ENCODE measurements around the gene PRMT1.
A peak's percentile ranks its signal among the peaks of the same experiment; 100 is the strongest.

PRMT1 gene

GRCh38 chr19:49658139-49658517 lies 18.9 kb upstream of the PRMT1 start:
- no peak for DNase-seq
- H3K36me3 ChIP-seq = peaks cover 92% of the 10 kb centered on the region
- H3K9me3 ChIP-seq (ENCODE audit: severe bottlenecking) = no peaks in the 10 kb centered on the region
- no peak overlapping the region for H3K27ac ChIP-seq
- H3K27me3 ChIP-seq (ENCODE audit: insufficient read depth, low read depth, severe bottlenecking) = no peaks in the 10 kb centered on the region
- TF ChIP-seq CTCF (IDR thresholded peaks at IDR 0.05; ENCODE audit: low read depth, low read length) = no peak
- H3K4me3 ChIP-seq (ENCODE audit: low read depth, low read length) = no peak overlapping the region

- Histone ChIP-seq H3K36me3 (peaks cover 87% of the 10 kb centered on the region), H3K27me3 (ENCODE audit: insufficient read depth, low read depth, severe bottlenecking) (no peaks in the 10 kb centered on the region), H3K27ac (no peak overlapping the region), H3K9me3 (ENCODE audit: severe bottlenecking) (no peaks in the 10 kb centered on the region), H3K4me3 (ENCODE audit: low read depth, low read length) (no peak overlapping the region)
- TF ChIP-seq CTCF (IDR thresholded peaks at IDR 0.05; ENCODE audit: low read depth, low read length) = no peak
- DNase-seq = no peak
Observed at GRCh38 chr19:49658566-49659442, 18.3 kb upstream of the PRMT1 start.

GRCh38 chr19:49660338-49660961 lies 16.6 kb upstream of the PRMT1 start:
- no peak overlapping the region for H3K4me3 ChIP-seq (ENCODE audit: low read depth, low read length)
- DNase-seq = no peak
- no peaks in the 10 kb centered on the region for H3K27me3 ChIP-seq (ENCODE audit: insufficient read depth, low read depth, severe bottlenecking)
- no peak overlapping the region; the same call in 1 of the 2 replicates for H3K27ac ChIP-seq
- no peaks in the 10 kb centered on the region for H3K9me3 ChIP-seq (ENCODE audit: severe bottlenecking)
- H3K36me3 ChIP-seq = peaks cover 72% of the 10 kb centered on the region
- TF ChIP-seq CTCF (IDR thresholded peaks at IDR 0.05; ENCODE audit: low read depth, low read length) = no peak

- H3K27ac ChIP-seq = no peak overlapping the region; the same call in 1 of the 2 replicates
- H3K27me3 ChIP-seq (ENCODE audit: insufficient read depth, low read depth, severe bottlenecking) = no peaks in the 10 kb centered on the region
- no peak for TF ChIP-seq CTCF (IDR thresholded peaks at IDR 0.05; ENCODE audit: low read depth, low read length)
- H3K9me3 ChIP-seq (ENCODE audit: severe bottlenecking) = no peaks in the 10 kb centered on the region
- DNase-seq = no peak
- peaks cover 57% of the 10 kb centered on the region for H3K36me3 ChIP-seq
- H3K4me3 ChIP-seq (ENCODE audit: low read depth, low read length) = no peak overlapping the region
Observed at GRCh38 chr19:49662011-49662410, 15.1 kb upstream of the PRMT1 start.

- peaks cover 47% of the 10 kb centered on the region for H3K36me3 ChIP-seq
- peak overlapping the region; percentile 63 for H3K27ac ChIP-seq
- TF ChIP-seq CTCF (IDR thresholded peaks at IDR 0.05; ENCODE audit: low read depth, low read length) = no peak
Observed at GRCh38 chr19:49663224-49663623, 13.8 kb upstream of the PRMT1 start.

More at GRCh38 chr19:49663224-49663623, 13.8 kb upstream of the PRMT1 start:
- H3K27me3 ChIP-seq (ENCODE audit: insufficient read depth, low read depth, severe bottlenecking) = no peaks in the 10 kb centered on the region
- no peaks in the 10 kb centered on the region for H3K9me3 ChIP-seq (ENCODE audit: severe bottlenecking)
- no peak for DNase-seq
- no peak overlapping the region for H3K4me3 ChIP-seq (ENCODE audit: low read depth, low read length)
